HG02610 (cell line): Measurements from ENCODE around the gene TMTC2.
"Not testable (repeated sequence)": the region's sequence is repeated elsewhere in the genome, so short reads cannot be mapped to it uniquely, and the experiment has no call there.

Source experiments
- ATAC-seq: cut with Tn5 transposase; IDR thresholded peaks from one replicate; pipeline ENCODE4 v1.9.1; 2021; ENCODE audit warnings: mild to moderate bottlenecking, moderate library complexity; ENCODE audit not compliant: unreplicated experiment

The TMTC2 gene

DNA sequence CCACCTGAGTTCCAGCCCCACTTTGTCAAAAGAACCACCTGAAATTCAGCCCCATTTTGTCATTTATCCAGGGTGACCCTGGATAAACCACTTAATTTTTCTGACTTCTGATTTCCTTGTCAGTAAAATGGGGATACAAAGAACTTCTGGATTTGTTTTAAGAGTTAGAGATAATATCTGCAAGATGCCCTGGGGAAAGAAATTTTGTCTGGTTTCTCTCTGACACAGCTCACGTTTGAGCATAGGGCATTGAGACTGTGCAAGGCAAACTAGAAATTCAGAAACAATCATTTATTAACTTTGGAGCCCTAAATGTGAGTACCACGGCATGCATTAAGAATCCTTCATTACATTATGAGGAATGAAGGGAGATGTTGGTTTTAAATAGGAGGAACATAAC is 37.2 kb downstream of the TMTC2 start:
- no peak for ATAC-seq

DNA sequence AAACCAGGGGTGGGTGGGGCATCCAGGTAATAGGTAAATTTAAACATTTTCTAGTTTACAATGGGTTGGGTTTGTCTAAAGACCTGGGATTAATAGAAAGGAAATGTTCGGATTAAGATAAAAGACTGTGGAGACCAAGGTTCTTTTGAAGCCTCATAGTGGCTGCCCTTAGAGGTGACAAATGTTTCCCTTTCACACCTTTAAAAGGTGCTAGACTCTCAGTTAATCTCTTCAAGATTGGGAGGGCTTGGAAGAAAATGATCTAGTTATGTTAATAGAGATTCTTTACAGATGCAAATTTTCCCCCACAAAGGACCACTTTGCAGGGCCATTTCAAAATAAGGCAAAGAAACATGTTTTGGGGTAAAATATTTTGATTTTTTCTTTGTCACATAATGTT is 39.0 kb downstream of the TMTC2 start:
- ATAC-seq: no peak

DNA sequence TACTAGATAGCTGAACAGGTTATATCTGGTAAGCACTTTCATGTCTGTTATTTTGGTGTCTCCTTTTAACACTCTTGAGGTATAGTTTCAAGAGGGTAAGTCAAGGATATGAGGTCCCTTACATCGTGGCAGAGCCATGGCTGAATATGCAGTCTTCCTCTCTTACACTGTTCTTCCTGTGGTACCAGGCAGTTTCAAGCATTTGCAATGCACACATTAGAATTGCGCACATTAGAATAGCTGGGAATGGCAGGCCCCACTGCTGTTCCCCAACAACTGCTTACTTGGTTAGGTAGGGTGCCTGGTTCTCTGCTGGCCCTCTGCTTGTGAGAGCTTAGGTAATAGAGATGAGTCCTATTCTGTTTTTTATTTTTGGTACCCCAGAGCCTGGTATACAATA is 41.2 kb downstream of the TMTC2 start:
- ATAC-seq: no peak

DNA sequence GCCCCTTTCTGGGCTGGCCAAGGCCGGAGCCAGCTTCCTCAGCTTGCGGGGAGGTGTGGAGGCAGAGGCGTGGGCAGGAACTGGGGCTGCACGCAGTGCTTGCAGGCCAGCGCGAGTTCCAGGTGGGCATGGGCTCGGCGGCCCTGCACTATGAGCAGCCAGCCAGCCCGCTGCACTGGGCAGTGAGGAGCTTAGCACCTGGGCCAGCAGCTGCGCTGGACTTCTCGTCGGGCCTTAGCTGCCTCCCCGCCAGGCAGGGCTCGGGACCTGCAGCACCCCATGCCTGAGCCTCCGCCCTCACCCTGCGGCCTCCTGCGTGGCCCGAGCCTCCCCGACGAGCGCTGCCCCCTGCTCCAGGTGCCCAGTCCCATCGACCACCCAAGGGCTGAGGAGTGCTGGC is 42.0 kb downstream of the TMTC2 start:
- no peak for ATAC-seq

DNA sequence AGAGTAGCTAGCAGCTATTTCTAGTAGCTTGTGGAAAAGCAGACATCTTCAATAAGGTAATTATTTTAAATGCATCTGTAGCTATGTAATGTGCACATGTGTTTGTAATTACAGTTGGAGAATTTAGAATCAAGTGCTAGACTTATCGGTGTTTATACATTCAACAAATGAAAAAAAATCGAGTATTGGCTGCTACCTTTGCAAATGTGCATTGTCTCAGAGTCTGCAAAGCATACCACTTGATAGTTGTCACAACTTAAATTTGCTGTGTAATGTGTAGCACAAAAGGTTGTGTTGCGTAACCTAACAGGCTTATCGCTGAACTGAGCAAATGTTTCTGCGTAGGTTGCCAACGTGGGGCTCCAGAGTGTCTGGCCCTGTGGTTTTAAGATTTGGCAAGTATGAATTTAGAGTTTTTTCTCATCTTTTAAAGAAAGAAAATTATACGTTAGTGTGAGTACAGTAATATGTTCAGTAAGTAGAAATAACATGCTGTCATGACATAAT is 44.3 kb downstream of the TMTC2 start:
- no peak for ATAC-seq

DNA sequence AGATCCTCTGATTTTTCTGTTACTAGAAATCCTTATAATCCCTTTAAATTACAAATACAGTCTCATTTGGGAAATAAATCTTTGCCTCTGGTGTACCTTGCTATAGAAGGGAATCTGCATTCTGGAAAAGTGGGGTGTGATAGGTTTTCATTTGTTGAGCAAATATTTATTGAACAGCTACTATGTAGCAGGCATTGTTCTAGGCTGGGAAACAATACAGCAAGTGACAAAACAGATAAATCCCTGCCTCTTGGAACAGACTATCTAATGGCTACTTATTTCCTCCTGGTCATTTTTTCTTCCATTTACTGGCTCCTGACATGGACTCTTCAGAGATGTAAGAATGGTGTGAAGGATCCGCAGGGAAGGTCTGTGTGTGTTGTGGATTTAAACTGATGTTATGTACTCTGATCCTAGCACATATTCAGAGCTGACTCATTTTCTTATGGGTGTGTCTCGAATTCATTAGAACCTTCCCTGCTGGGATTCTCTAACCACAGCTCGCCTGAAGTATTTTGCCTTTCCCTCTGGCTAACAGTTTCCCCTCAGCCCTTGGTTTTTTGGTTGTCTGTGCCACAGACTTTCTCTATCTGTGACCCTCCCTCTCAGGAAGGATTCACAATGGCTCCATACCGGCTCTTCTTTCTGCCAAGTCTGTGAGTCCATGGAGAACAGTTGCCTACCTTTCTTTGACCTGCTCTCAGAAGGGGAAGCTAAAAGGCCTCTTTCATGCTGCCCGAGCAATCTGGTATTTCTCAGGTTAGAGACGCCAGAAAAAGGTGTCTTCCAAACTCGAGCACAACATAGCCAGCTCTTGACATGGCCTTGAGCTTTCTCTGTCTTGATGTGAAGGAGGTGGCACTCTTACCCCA is 53.7 kb downstream of the TMTC2 start:
- no peak for ATAC-seq

DNA sequence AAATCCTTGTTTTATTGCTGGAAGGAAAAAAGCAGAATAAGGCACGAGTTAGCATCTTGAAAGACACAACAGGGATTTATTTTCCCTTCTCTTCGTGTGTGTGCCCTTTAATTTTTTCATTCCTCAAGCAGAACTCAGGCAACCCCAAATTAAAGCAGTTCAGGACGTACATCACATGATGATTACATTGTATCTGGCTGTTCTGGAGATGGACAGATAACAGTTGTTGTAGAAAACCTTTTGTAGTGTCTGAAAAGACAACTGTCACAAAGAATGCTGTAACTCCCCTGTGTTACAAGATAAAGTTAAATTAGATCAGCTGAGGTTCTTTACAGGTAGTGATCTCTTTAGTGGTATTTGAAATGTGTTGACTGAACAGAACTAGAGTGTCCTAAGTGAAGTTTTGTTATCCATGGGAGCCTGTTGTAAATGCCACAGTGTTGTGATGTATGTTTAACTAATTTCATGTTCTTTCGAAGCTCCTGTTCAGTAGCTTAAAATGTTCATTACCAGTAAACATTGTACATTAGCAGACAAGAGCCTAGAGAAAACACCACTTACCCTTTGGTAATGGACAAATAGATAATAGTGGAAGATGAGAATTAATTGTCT is 58.5 kb downstream of the TMTC2 start:
- ATAC-seq: no peak

DNA sequence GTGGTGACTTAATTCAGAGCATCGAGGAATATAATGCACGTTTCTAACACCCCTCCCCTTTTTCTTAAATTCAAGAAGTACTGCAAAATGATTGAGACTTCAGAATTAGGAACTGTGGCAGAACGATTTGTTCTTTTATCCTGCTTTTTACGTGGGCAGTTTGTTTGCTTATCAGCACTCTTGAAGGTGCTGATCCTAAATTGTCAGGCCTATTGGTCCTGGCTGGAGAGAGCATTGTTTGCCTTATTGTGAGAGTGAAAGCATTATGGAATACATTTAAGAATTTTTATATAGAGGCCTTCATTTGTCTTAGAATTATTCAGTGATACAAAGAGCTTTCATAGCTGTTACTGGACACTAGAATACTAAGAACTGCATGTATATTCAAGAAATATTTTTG is 59.1 kb downstream of the TMTC2 start:
- ATAC-seq: no peak

DNA sequence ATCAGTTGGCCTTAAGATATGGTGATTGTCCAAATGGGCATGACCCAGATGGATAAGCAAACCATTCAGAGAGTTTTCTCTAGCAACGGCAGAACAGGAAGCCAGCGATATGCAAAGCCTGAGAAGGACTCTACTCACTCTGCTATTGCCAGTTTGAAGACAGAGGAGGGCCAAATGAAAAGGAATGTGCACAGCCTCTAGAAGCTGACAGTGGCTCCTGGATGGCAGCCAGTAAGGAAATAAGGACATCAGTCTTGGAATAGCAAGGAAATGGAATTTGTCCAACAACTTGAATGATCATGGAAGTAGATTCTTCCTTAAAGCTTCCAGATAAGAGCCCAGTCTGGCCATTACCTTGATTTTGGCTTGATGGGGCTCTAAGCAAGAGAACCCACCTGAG is 60.0 kb downstream of the TMTC2 start:
- no peak for ATAC-seq

DNA sequence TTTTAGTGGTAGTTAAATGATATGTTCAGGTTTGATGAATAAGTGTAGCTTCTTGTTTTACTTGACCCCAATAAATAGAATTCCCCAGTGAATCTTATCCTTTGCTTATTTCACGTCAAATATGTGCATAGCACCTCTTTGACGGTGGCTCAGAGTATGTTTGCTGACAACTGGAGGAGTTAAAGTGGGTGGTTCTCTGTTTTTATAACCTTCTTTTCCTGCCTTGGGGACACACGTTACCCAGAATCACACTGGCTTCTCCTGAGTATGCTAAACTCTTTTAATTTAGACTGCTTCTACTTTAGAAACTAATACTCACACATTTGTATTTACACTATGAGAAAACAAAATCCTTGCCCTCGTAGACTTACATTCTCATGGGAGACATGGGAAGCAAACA is 62.3 kb downstream of the TMTC2 start:
- no peak for ATAC-seq

DNA sequence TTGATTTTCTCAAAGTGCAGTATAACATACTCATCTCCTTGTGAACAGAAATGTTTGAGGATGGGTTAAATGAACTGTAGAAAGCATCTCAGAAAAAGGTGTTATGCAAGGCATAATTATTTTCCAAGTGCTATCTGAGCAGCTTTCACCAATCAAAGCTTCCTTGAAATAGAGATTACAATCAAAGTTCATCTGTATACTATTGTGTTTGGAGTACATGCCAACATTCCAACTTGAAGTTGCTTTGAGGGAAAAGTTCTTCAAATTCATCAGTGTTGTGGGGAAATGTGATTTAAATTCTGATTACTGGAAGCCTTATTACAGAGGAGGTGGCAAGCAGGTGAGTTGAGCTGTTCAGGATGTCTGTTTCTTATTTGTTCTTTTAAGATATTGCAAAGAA is 68.2 kb downstream of the TMTC2 start:
- ATAC-seq: no peak

DNA sequence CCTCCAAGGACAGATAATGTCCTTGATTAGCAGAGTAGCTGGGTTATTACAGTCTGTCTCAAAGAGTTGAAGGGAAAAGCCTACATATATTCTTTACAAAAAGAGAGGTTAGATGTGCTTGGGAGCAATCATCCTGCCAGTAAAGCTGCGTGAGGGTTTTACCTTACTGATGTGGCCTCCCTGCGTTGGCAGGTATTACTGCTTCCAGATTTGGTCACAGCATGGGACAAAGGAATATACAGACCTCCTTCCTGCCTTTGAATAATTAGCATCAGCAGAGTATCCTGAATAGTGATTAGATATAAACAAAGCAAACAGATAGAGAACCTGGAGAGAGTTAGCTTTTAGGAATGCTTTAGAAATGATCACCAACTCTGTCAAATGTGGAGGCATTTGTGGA is 69.6 kb downstream of the TMTC2 start:
- no peak for ATAC-seq

DNA sequence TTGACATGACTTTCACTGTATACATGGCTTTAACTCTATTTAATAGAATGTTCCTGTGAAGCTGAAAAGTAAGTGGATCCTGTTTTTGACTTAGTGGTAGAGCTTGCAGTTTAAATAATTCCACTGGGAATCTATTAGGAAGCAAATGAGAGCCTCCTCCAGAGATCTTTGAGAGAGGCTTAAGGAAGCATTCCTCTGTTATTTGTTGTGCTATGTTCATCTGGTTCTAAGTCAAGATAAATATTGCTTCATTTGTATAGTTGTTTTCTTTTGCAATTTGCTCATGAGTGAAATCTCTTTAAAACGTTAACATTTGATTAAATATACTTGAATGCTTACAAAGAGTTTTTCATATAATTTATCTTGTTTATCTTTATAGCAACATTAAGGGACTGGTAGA is 70.4 kb downstream of the TMTC2 start:
- ATAC-seq: no peak

DNA sequence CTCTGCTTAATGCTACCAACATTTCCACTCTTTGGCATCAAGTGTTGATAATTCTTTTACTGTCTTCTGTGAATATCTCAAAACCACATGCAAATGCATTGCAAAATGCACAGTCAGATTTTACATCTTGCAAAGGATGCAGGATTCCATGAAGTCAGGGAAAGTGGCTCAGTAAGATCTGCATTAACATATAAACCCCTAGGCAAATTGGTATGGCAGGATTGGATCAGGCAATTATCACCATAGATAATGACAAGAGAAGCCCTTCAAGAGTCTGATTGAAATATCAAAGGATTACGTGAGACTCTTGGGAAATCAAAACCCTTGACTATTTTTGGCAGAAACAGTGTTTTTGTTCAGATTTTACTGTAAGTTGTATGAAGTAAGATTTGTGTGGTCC is 71.0 kb downstream of the TMTC2 start:
- ATAC-seq: no peak

DNA sequence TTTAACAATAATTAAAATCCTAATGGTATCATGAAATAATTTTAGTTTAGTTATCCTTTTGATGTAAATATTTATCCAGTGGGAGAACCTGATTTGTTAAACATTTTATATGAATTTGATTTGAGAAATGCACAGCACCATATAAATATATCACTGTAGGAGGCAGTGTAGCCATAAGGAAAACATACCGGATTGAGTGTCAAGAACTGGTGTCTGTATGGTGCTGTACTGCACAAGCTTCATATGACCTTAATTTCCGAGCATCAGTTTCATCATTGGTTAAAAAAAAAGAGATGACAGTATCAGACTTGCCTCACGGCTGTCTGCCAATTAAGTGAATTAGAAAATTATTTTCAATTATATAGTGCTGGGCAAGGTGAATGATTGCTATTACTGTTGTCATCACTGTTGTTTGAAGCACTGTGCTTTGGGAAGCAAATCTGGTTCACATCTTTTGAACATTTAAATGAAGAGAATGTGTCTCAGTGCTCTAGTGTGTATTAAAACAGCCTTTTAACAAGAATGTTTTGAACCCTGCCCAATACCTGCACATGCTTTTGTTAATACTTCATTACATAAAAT is 72.1 kb downstream of the TMTC2 start:
- ATAC-seq: no peak

DNA sequence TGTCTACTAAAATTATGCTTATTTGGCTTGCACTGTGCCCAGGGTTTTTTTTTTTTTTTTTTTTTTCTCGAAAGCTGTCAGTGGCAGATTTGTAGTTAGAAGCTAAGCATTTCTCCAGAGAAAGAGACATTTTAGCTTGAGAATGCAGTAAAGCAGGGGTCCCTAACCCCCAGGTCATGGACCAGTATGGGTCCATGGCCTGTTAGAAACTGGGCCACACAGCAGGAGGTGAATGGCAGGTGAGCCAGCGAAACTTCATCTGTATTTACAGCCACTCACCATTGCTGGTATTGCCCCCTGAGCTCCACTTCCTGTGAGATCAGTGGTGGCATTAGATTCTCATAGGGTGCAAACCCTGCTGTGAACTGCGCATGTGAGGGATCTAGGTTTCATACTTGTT is 73.7 kb downstream of the TMTC2 start:
- no peak for ATAC-seq

DNA sequence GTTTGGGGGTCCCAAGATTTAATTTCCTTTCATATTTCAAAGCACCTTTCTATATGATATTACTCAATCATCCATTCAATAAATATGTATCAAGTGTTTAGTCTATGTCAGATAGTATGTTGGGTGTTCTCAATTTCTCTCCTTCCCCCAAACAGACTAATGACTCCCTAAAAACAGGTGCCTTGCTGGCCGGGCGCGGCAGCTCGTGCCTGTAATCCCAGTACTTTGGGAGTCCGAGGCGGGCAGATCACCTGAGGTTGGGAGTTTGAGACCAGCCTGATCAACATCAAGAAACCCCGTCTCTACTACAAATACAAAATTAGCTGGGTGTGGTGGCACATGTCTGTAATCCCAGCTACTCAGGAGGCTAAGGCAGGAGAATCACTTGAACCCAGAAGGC is 78.5 kb downstream of the TMTC2 start:
- ATAC-seq: not testable (repeated sequence)

DNA sequence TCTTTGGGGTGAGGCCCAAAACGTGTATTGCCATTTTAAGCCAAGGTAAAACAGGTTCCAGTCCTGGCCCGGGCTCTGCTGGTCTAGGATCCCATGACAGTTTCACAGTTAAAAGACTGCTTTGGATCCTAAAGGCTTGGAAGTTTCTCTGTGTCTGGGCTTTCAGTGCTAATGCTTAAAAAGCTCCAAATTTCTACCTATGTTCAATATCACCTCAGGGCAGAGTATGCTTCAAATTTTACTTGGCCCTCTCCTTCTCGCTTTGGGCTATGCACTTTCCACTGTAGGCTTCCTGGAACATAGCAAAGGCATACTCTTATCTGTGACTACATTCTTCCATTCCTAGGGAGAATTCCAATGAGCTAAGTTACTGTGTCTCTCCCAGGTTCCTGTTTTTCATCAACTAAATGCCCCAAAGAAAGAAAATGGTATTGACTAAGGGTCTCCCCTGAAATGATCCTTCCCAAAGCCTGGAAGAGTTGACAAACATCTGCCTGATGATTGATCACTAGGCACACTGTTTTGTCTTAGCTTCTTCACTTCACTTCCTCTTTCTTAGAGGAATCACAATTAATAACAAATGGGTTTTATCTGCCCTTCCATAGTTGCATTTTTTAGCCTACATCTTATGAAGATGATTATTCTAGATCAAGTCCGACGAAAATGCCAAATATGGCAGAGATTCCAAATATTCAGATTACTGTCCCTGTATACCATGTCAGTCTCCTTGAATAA is 79.4 kb downstream of the TMTC2 start:
- ATAC-seq: no peak

DNA sequence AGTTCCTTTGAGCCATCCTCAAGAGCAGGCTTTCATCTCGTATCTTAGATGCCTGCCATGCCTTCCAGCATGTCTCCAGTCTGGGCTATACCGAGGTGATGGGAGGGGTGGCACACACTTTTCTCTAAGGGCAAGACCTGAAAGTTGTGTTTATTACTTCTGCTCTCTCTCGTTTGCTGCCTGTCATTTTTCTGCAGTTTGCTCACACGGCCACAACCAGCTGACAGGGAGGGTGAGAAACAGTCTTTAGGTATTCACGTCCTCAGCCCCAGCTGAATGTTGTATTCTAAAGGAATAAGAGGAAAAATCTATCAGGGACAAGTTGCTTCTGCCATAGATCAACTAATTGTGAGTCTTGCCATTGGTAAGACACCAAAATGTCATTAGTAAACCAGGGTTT is 88.0 kb downstream of the TMTC2 start:
- ATAC-seq: no peak

DNA sequence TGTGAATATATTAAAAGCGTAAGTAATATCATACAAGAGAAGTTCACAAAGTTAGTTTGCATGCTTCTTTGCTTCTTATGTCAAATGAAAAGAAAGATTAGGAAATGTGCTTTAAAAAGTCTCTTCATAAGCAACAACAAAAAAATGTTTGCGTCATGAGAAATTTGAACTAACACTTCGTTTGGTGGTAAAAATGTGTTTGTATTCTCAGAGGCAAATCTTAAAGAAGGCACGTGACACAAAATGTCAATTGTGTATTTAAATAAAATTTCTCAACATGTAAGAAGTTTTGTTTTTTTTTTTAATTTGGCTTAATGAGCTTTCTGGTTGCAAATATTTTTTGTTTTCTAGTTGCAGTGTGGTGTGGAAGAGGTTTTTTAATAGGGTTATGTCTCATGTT is 93.8 kb downstream of the TMTC2 start:
- no peak for ATAC-seq

DNA sequence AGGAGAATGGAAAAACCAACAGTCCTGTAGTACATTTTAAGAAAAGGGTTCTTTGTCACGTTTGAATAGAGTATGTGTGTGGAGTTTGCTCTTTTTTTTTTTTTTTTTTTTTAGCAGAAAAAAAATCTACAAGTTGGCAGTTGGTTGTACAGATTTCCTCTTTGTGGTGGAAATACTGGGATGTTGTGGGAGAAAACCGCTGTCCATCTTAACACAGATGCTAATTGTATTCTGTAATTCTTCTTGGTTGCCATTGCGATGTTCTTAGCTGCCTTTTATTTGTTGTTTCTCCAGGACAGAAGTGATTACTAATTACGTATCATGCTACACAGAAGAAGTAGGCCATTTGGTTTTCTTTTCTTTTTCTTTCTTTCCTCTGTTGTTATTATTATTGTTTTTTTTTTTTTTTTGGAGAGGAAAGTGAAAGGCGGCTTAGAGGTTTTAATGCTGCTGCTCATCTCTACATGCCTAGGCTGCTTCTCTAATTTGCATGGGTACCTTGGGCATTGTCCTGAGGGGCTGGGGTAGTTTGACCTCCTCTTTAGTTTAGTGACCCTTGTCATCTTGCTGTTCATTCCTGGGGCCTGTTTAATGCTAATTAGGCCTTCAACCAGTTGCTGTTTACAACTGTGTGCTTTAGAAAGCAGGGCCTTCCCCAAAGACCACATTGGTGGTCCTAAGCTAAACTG is 94.7 kb downstream of the TMTC2 start:
- no peak for ATAC-seq
